HG03439 (cell line): Measurements from ENCODE around the gene SP100.
A peak's percentile ranks its signal among the peaks of the same experiment; 100 is the strongest.
"Not testable (repeated sequence)": the region's sequence is repeated elsewhere in the genome, so short reads cannot be mapped to it uniquely, and the experiment has no call there.

Experiments used
- ATAC-seq: cut with Tn5 transposase; IDR thresholded peaks from one replicate; pipeline ENCODE4 v1.9.1; 2021; ENCODE audit warnings: mild to moderate bottlenecking, moderate library complexity; ENCODE audit not compliant: unreplicated experiment

SP100 gene

DNA sequence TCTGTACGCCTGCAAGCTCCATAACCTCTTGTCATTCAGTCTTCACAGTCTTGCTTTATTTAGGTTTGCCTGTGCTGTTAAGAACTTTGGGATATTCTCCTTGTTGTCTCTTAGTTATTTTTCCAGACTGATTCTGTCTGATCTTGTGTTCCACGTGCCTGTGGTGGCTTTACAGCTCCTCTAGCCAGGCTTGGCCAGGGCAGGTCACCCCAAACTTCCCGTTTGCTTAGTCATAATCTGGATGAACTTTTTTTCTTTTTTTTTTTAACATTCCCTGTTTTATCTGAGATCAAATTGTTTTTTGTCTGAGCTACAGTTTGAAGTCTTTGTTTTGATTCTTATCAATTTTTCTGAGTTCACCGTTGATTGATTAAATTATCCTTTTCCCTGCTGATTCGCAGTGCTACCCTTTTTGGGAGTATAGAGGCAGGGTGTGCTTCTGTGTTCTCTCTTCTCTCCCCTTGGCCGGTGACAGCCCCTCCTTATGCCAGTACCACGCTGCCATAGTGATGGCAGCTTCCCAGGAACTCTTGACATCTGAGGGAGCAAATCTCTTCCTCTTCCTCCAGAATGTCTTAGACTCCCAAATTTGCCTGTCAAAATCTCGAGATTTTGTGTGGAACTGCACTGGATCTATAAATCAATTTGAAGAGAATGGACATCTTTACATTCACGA, 2.5 kb downstream of the SP100 start:
- ATAC-seq, result no peak

DNA sequence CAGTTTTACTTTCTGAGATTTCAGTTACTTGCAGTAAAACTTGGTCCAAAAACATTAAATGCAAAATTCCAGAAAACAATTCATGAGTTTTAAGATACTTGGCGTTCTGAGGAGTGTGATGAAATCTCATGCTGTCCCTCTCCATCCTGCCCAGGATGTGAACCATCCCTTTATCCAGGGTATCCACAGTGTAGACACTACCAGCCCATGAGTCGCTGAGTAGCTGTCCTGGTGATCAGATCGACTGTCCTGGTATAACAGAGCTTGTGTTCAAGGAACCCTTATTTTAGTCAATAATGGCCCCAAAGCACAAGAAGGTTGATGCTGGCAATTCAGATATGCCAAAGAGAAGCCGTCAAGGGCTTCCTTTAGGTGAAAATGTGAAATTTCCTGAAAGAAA, 3.2 kb downstream of the SP100 start:
- ATAC-seq, result no peak

DNA sequence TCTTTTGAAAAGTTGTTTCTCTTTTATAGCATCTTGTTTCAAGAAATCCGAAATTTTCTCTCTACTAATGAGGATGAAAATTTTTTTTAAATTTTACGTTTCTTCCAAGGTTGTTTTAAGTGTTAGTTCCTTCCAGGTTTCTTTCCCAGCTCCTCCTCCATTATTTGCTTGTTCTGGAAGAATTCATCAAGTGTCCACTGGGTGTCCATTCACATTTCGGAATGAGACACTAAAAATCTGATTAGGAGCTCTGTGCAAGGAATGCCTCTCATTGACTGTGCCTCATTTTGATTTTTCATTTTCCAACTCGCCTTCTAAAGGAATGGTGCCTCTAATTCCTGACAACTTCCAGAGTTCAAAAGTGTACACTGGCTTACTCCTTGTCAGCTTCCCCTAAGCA, 6.1 kb downstream of the SP100 start:
- no peak for ATAC-seq

DNA sequence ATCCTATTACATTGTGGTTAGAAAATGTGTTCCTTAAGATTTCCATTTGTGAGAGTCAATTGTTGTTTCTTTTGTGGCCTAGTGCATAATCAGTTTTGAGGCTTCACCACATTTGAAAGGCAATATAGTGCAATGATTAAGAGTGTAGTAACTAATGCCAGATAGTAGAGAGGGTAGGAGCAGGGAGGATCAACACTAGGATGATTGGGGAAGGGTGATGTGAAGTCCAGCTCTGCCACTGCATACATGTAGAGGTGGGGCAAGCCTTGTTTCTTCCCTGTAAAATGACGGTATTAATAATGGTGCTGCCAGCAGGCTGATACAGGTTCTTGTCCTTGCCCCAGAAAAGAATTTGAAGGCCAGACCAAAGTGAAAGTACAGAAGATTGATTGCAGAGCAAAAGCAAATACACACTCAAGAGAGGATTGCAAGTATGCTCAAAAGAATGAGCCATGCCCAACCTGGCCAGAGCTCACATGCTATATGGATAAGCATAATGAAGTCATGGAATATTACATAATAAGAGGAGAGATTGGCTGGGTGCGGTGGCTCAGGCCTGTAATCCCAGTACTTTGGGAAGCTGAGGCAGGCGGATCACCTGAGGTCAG, 8.0 kb downstream of the SP100 start:
- no peak for ATAC-seq

DNA sequence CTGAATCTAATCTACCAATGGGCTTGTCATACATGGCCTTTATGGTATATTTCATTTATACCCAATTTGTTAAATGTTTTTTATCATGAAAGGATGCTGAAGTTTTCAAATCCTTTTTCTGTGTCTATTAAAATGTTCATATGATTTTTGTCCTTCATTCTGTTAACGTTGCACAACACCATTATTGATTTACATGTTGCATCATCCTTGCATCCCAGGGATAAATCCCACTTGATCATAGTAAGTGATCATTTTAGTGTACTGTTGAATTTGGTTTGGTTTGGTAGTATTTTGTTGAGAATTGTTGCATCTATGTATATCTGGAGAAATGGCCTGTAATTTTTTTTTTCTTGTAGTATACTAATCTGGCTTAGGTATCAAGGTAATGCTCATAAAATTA, 9.4 kb downstream of the SP100 start:
- no peak for ATAC-seq

DNA sequence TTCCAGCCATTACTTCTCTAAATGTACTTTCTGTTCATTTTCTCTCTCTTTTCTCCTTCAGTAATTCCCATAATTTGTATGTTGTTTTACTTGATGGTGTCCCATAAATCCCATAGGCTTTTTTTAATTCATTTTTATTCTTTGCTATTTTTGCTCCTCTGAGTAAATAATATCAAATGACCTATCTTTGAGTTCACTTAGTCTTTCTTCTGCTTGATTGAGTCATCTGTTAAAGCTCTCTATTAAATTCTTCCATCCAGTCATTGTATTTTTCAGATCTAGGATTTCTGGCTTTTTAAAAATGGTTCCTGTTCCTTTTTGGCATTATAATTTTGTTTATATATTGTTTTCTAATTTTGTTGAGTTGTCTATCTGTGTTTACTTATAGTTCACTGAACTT, 13.5 kb downstream of the SP100 start:
- no peak for ATAC-seq

DNA sequence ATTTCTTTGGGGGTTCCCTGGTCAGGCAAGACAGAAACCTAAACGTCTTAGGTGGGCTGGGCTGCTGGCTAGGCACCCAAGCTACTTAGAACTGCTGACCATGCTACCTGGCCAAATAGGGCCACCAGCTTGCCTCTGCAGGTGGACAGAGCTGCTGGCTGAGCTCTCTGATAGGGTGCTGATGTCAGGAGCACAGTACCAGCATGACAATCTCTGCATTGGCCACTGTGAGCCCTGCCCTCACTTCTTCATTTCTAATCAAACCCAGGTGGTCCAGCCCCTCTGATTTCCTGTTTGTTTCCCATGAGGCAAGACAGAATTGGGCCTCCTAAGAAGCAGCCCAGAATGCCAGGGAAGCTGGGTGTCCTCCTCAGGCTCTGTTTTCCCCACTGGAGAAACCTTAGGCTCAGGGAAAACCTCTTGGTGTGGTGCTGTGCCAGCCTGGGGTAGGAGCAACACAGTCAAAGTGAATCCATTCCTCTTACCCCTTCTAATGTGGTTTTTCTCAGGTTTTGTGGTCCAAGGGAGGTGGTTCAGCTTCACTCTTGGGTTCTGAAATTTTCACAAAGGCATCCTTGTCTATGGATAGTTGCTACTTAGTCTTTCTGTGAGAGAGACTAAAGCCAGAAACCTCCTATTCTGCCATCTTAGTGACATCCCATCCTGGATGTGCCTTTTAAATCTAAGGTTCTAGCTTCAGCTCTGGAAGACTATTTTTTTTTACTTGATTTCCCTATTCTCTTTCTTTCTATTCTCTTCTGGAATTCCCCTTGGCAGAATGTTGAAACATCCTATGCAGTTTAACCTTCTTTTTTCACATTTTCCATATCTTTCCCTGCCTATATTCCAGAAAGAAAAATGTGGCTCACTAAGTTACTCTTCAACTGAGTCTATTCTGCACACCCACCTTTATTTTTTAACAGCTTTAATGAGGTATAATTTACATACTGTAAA, 15.2 kb downstream of the SP100 start:
- no peak for ATAC-seq

DNA sequence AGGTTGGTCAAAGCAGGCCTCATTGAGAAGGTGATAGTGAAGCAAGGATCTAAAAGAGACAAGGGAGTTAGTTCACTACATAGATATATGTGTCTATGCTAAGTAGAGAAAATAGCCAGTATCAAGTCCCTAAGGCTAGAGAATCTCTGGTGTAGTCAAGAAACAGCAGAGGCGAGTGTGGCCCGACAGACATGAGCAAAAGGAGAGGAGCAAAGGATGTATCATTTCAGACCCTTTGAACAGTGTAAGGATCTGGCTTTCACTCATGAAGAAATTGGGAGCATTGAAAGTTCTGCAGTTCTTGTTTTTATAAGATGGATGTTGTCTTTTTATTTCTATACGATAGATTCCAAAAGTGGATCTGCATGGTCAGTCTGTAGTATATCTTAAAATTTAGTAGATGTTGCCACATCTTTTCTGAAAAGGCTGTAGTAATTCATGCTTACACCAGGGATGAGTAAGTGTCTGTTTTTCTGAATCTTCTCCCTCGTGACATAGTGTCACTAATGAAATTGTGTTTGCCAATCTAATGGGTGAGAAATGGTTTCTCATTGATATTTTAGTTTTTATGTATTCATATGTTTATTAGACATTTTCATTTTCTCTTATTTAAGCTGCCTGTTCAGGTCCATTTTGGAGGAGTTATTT, 18.8 kb downstream of the SP100 start:
- ATAC-seq, result no peak

DNA sequence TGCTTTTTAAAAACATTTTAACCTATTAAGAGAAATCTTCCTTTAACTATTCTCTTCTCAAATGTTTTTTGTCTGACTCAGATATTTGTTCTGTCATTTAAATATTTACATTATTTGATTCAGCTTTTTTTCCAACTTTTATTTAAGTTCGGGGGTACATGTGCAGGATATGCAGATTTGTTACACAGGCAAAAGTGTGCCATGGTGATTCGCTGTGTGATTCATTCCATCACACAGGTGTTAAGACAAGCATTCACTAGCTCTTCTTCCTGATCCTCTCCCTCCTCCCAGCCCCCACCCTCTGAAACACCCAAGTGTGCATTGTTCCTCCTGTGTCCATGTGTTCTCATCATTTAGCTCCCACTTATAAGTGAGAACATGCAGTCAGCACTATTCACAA, 19.4 kb downstream of the SP100 start:
- no peak for ATAC-seq

DNA sequence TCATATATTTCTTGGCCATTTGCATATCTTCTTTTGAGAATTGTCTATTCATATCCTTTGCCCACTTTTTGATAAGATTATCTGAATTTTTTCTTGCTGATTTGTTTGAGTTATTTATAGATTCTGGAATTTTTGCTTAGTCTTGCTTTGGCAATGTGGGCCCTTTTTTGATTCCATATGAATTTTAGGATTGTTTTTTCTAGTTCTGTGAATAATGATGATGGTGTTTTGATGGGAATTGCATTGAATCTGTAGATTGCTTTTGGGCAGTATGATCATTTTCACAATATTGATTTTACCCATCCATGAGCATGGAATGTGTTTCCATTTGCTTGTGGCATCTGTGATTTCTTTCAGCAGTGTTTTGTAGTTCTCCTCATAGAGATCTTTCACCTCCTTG, 23.1 kb downstream of the SP100 start:
- ATAC-seq, result not testable (repeated sequence)

DNA sequence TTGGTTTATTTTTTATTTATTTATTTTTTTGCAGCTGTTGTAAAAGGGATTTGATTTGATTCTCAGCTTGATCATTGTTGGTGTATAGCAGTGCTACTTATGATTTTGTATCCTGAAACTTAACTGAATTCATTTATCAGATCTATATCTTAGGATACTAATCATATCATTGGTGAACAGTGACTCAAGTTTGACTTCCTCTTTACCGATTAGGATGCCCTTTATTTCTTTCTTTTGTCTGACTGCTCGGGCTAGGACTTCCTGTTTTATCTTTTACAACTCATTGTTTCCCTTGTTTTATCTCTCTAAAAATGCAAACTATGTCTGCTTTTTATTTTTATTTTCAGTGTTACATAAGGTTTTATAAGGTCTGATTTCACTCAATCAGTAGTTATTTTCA, 23.6 kb downstream of the SP100 start:
- ATAC-seq, result no peak

DNA sequence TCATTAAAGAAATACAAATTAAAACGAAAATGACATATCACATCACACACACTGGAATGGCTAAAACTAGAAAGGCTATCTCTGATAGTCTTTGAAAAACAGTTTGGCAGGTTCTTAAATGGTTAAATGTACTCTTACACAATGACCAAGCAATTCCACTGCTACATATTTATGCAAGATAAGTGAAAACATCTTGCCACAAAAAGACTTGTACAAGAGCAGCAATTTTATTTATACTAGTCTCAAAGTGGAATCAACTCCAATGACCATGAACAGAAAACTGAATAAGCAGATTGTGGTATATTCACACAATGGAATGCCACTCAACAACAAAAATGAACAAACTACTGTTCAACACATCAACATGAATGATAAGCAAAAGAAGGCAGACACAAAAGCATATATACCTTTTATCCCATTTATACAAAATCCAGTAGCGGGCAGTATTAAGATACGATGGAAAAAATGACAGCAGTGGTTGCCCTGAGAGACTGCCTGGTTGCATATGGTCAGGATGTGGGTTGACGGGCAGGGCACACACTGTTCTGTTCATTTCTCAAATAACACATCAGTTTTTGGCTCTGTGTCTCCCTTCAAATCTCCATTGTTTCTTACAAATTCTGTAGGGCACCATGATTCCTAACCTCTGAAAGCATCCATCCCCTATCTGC, 25.4 kb downstream of the SP100 start:
- peak; percentile 53 for ATAC-seq

DNA sequence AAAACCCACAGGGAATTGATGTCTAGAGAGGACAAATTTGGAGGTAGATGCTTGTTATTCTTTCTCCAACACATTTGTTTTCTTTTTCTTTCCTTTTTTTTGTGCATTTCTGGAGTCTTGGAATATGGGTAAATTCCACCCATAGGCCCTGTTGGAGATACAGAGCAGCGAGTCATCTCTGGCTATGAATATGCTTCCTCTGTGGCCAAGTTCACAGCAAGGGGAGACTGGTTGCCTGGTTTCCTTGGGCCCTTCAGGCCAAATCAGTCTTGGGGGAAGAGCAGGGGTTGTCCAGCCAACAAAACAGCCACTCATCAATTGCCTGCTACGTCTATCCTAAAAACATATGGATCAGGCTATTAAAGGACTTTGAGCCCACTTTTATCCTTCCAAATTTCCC, 27.5 kb downstream of the SP100 start:
- ATAC-seq, result no peak

DNA sequence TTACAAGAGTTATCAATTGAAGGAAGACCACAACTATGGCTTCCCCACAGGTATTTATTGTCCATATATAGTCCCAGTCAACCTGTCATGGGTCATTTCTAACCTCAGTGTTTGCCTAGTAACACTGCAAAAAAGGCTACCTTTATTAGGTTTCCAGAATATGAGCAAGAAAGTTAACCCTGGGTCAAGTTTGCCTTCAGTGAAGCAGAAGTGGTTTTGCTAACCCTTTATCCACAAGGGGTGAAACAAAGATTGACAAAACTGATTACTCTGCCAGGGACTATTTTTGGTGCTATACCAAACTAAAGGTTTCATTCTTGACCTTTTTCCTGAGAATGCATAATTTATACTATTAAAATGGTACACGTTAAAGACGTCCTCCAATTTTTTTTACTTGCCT, 28.8 kb downstream of the SP100 start:
- no peak for ATAC-seq

DNA sequence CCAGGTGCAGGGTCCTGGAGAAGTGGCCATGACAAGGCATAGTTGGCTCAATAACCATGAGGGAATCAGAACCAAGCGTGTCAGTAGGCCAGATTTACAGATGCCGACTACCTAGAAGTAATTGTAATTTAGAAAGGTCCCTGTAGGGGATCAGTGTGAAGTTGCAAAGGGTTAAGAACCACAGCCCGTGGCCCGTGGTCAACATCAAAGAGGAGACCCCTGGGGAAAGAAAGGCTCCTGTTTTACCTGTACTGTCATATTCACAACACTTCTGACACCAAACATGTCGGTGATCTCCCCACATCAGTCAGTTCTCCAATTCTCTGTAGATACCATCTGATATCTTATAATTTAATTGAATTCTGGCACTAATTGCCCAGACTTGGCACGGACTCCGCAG, 31.0 kb downstream of the SP100 start:
- no peak for ATAC-seq

DNA sequence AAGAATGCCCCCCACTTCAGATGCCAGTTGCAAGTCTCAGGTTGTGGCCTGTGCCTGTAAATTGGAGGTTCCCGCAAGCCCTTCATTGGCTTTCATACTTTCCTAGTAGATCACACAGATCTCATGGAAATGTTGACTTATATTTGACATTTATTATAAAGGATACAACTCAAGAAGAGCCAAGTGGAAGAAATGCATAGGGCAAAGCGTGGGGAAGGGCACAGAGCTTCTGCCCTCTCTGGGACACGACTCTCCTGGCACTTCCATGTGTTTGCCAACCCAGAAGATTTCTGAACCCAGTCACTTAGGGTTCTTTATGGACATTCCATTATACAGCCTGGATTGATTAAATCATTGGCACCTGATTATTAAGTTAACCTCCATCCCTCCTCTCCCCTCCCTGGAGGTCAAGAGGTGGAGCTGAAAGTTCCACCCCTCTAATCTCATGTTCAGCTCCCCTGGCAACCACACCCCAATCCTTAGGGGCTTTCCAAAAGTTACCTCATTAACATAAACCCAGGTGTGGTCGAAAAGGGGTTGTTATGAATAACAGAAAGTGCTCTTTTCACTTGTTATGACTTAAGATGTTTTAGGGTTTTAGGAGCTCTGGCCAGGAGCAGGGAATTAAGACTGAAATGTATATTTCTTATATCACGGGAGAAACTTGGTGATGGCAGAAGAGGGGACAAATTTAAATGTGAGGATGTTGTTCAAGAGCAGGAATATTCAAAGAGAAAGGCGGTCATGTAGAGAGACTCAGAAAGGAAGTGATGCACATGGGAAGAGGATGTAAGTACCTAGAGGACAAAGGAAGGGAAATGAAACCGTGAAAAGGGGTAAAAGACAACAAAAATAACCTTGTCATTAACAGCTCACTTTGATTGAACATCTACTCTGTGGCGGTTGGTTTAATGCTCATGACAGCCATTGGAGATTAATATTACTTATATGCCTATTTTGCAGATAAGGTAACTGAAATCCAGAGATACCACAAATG, 31.8 kb downstream of the SP100 start:
- peak; percentile 75 for ATAC-seq

DNA sequence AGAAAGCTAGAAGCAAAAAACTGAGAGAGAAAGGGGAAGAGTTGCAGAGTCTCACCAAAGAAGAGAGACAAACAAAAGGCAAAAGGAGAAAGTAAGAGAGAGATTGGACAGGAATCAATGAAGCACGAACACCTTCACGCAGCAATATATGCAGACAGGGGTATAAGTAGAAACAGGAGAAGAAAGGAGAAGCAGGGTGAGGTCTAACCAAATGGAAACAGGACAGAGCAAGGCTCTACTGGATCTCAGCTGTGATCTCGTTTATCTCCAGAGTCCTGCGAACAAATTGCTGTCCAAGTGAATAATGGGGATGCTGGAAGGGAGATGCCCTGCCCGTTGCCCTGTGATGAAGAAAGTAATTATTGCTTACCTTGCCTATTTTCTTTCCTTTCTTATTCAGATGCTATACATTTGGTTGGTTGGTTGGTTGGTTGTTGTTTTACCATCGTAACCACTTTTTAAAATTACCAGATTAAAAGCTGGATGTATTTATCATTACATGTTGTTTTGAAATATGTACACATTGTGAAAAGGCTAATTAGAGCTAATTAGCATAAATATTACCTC, 34.0 kb downstream of the SP100 start:
- no peak for ATAC-seq

DNA sequence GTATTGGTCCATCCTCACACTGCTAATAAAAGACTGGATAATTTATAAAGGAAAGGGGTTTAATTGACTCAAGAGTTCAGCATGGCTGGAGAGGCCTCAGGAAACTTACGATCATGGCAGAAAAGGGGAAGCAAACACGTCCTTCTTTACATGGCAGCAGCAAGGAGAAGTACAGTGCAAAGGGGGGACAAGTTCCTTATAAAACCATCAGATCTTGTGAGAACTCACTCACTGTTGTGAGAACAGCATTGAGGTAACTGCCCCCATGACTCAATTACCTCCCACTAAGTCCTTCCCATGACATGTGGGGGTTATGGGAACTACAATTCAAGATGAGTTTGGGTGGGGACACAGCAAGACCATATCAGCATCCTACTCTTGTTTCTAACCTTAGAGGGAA, 37.0 kb downstream of the SP100 start:
- no peak for ATAC-seq

DNA sequence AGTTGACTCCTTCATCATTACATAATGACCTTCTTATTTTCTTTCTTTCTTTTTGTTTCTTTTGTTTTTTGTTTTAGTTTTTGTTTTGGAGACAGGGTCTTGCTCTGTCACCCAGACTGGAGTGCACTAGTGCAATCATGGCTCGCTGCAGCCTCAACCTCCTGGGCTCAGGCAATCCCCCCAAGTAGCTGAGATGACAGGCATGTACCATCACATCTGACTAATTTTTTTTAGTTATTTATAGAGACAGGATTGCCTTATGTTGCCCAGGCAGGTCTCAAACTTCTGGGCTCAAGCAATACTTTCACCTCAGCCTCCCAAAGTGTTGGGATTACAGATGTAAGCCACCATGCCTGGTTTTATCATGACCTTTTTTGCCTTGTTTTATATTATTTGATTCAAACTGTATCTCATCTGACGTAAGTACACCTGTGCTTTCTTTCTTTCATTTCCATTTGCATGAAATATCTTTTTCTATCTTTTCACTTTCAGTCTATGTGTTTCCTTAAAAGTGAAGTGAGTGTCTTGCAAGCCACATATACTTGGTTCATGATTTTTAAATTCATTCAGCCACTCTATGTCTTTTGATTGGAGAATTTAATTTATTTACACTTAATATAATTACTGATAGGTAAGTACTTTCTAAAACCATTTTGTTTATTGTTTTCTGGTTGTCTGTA, 39.1 kb downstream of the SP100 start:
- no peak for ATAC-seq
